Hematopoietic multipotent progenitor cell treated with erythropoietin and hydrocortisone succinate and interleukin-3 and kit ligand, for 8 days (in vitro differentiated cells): ENCODE data around the gene KDM3B.
"Not testable (repeated sequence)": the region's sequence is repeated elsewhere in the genome, so short reads cannot be mapped to it uniquely, and the experiment has no call there.

Source experiments
- DNase-seq: peaks from one replicate; pipeline ENCODE4 v3.0.0-alpha.2; 2015

KDM3B gene

DNA sequence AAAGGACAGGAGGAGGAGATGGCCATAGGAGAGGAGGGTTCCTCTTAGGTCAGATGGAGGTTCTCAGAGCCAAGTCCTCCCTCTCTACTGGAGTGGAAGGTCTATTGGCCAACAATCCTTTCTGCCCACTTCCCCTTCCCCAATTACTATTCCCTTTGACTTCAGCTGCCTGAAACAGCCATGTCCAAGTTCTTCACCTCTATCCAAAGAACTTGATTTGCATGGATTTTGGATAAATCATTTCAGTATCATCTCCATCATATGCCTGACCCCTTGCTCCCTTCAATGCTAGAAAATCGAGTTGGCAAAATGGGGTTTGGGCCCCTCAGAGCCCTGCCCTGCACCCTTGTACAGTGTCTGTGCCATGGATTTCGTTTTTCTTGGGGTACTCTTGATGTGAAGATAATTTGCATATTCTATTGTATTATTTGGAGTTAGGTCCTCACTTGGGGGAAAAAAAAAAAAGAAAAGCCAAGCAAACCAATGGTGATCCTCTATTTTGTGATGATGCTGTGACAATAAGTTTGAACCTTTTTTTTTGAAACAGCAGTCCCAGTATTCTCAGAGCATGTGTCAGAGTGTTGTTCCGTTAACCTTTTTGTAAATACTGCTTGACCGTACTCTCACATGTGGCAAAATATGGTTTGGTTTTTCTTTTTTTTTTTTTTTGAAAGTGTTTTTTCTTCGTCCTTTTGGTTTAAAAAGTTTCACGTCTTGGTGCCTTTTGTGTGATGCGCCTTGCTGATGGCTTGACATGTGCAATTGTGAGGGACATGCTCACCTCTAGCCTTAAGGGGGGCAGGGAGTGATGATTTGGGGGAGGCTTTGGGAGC lies 115.9 kb downstream of the KDM3B start:
- no peak for DNase-seq

DNA sequence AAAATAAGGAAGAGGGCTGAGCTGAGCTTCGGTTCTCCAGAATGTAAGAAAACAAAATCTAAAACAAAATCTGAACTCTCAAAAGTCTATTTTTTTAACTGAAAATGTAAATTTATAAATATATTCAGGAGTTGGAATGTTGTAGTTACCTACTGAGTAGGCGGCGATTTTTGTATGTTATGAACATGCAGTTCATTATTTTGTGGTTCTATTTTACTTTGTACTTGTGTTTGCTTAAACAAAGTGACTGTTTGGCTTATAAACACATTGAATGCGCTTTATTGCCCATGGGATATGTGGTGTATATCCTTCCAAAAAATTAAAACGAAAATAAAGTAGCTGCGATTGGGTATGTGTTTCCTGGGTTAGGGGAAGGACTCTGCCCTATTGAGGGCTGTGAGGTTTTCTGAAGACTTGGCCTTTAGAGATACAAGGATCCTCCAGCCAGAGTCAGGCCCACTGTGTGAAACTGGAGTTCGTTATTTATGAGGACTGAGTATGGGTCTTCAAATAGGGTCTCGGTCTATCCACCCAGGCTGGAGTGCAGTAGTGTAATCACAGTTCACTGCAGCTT lies 116.6 kb downstream of the KDM3B start:
- no peak for DNase-seq

DNA sequence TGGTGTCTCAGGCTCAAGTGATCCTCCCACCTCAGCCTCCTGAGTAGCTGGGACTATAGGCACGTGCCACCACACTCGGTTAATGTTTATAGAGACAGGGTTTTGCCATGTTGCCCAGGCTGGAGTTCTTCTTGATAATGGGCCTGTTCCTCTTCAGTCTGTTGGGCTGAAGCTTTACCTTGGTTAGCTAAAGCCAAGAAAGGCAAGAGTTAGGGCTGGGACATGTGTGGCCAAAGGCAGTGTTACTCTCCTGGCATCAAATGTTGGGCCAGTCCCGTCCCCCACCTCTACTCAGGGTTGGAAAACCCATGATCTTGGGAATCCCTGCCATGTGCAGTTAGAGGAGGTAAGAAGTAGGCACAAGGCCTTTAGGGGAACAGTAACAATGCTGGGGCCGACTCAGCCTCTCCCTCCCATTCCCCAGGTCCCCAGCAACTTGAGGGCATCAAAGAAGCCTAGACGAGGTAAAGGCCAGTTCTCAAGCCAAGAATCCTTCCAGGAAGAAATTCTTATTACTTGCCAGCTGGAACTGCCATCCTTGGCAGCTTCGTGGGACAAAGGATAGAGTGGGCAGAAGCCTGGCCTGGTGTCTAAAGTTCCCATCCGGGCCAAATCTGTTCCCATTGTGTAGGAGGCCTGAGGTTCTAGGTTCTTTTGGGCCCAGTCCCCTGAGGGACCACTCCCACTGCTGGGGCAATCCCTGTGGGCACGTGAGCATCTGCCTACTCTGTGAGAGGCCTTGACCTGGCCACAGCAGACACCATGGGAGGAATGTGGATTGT lies 117.2 kb downstream of the KDM3B start:
- DNase-seq, result no peak

DNA sequence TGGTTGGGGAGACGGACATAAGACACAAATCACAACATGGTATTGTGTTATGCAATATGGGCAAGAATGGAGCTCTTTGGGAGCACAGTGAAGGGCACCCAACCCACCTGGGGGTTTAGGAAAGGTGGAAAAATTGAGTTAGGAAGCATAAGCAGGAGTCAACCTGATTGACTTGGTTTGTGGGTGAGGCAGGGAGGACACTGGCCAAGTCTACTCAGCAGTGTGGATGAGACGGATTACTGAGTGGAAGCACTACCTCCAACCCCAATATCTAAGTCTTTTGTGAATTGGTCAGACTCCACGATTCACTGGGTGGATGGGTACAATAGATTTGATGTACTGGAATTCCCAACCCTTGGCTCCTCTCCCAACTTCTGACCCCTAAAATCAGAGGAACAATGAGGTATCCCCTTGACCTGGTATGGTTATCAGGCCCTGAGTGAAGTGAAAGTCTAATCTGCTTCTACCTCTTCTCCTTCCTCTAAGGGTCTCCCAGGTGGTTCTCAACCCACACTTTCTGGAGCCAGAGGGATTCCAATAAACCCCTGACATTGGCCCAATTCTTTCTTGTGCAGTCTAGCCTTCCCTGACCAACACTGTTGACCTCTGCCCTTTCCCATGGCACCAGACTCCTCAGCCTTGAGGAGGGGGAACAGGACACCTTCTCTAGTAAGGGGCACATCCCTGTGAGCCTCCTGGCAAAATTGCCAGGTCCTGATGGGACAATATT lies 118.0 kb downstream of the KDM3B start:
- DNase-seq, result no peak

DNA sequence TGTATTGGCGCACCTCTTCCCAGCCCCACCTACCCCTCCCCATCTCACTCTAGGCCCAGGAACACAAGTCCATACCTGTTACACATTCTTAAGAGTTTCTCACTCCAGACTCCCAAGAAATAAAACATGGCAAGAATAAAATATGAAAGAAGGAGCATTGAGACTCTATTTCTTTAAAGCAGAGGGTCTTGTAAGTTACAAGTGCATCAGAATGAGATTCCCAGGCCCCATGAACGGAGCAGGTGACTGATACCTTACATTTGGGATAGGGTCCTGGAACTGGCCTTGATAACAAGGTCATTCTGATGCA lies 118.5 kb downstream of the KDM3B start:
- DNase-seq, result no peak

DNA sequence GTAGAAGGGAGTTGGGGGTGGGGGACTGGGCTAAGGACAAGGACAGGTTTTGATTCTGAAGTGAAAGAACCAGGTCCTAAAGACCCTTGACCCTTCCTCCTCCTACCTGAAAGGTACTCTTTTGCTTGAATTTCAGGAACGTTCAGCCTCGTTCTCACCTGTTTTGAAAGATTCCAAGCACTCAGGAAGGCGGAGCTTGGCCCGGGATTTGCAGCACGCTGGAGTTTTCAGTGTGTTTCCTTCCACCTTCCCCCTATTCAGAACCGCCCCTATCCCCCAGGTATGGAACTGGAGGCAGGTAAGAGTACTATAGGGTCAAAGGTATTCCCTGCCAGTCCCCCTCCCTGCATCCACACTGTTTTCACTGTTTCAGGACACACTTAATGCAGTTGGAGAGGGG lies 119.9 kb downstream of the KDM3B start:
- no peak for DNase-seq

DNA sequence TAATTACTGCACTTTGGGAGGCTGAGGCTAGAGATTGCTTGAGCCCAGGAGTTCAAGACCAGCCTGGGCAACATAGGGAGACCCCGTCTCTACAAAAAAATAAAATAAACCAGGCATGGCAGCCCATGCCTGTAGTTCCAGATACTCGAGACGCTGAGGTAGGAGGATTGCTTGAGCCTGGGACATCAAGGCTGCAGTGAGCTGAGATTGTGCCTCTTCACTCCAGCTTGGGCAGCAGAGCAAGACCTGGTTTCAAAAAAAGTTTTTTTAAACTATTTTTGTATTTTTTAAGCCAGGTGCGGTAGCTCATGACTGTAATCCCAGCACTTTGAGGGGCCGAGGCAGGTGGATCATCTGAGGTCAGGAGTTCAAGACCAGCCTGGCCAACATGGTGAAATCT lies 120.7 kb downstream of the KDM3B start:
- DNase-seq, result not testable (repeated sequence)

DNA sequence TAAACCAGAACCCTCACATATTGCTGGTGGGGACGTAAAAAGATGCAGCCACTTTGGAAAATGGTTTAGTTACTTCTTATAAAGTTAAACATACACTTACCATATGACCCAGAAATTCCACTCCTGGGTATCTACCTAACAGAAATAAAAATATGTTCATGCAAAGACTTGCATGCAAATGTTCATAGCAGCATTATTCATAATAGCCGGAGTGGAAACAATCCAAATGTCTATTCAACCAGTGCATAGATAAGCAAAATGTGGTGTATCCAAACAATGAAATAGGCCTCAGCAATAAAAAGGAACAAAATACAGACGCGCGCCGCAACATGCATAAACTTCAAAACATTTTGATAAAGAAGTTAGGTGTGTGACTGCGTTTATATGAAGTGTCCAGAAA lies 124.4 kb downstream of the KDM3B start:
- no peak for DNase-seq

DNA sequence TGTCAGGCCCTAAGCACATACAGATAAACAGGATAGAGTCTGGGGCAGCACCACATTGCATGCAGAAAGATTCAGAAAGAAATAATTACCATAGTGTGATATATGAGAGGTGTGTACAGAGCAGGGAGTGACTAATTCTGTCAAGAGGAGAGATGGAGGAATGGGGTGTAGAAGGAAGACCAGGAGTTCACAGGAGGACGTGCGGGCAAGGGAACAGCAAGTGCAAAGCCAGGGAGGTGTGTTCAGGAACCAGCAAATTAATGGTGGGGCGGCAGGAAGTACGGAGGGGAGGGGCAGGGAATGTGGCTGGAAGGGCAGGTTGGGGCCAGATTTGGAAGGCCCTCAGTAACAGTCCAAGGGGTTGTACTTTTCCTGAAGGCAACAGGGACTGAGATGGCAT lies 130.2 kb downstream of the KDM3B start:
- no peak for DNase-seq
